Stimulated activated CD4-positive, alpha-beta T cell treated with anti-CD3 and anti-CD28 coated beads, Interleukin-2, amount 100 ng/mL, for 48 hours (primary cell): Measurements from ENCODE around the gene MCEE.
"Not testable (repeated sequence)": the region's sequence is repeated elsewhere in the genome, so short reads cannot be mapped to it uniquely, and the experiment has no call there.

ENCODE experiments used
- DNase-seq, 2 donors: peaks; one replicate each; pipeline ENCODE4 v3.0.0-alpha.2; 2020

Gene MCEE

GRCh38 chr2:71125506-71126294 lies 4.3 kb downstream of the MCEE start:
- DNase-seq, result no peak

GRCh38 chr2:71122387-71123298 lies 7.4 kb downstream of the MCEE start:
- DNase-seq, result no peak

- DNase-seq, result no peak
These were observed 8.6 kb downstream of the MCEE start for GRCh38 chr2:71121479-71121878.

- DNase-seq, result no peak
These were observed 9.8 kb downstream of the MCEE start for GRCh38 chr2:71120195-71120594.

- DNase-seq, result no peak
These were observed 13.0 kb downstream of the MCEE start for GRCh38 chr2:71117063-71117462.

- no peak for DNase-seq
These were observed 16.2 kb downstream of the MCEE start for GRCh38 chr2:71113843-71114242.

GRCh38 chr2:71108091-71108490 lies 21.9 kb downstream of the MCEE start:
- DNase-seq, result no peak

- not testable (repeated sequence) for DNase-seq
These were observed 23.6 kb downstream of the MCEE start for GRCh38 chr2:71106463-71106862.

- DNase-seq, result no peak
These were observed 26.2 kb downstream of the MCEE start for GRCh38 chr2:71103809-71104208.

GRCh38 chr2:71102981-71103681 lies 26.9 kb downstream of the MCEE start:
- no peak for DNase-seq

GRCh38 chr2:71101656-71102055 lies 28.4 kb downstream of the MCEE start:
- no peak for DNase-seq

- DNase-seq, result peak; percentile 49 to 50
These were observed 29.6 kb downstream of the MCEE start for GRCh38 chr2:71100195-71100964.

- not testable (repeated sequence) for DNase-seq
These were observed 37.4 kb downstream of the MCEE start for GRCh38 chr2:71092491-71093260.

GRCh38 chr2:71091808-71092207 lies 38.2 kb downstream of the MCEE start:
- not testable (repeated sequence) for DNase-seq

GRCh38 chr2:71089475-71089874 lies 40.6 kb downstream of the MCEE start:
- DNase-seq, result not testable (repeated sequence)

GRCh38 chr2:71085325-71086003 lies 44.6 kb downstream of the MCEE start:
- DNase-seq, result not testable (repeated sequence)

GRCh38 chr2:71083752-71084312 lies 46.2 kb downstream of the MCEE start:
- DNase-seq, result not testable (repeated sequence)

- not testable (repeated sequence) for DNase-seq
These were observed 46.7 kb downstream of the MCEE start for GRCh38 chr2:71083297-71083696.

- peak; percentile 48 to 52 for DNase-seq
These were observed 47.4 kb downstream of the MCEE start for GRCh38 chr2:71082402-71083252.

GRCh38 chr2:71078624-71079023 lies 51.4 kb downstream of the MCEE start:
- DNase-seq, result no peak
